SKM-1 treated with dmso at 0.1 percent for 144 hours (cell line): ENCODE results near the gene DDX60.
"Not testable (repeated sequence)": the region's sequence is repeated elsewhere in the genome, so short reads cannot be mapped to it uniquely, and the experiment has no call there.

Experiments
- DNase-seq: peaks from one replicate; lab custom pipeline; 2025; ENCODE audit not compliant: unreplicated experiment; lab: John Stamatoyannopoulos, UW

Gene DDX60

GRCh38 chr4:168304744-168305459 is 13.7 kb downstream of the DDX60 start:
- DNase-seq = no peak

- DNase-seq = not testable (repeated sequence)
Observed at GRCh38 chr4:168303430-168303829, 15.1 kb downstream of the DDX60 start.

DNA sequence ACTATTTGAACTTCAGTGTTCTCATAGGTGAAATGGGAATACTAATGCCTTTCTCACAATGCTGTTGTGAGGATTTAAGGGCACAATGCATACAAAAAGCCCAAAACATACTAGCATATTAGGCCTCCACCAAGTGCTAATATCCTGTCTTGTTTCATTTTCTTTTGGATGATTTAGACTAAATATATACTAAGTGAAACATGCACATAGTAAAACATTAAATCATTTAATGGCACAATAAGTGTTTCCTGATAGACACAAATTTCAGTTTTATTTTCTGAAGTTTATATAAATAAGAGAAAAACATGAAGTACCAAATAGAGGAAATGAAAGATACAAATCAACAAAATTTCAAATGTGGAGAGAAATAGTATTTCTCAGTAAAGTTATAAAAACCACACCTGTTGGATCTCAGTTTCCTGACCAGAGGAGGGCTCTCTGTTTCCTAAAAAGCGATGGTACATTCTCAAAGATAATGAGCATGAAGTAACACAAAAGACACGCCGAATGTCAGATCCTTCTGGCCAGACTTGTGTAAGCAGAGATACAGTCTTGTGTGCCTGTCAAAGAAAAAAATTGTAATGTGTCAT is 25.1 kb downstream of the DDX60 start:
- DNase-seq = no peak

DNA sequence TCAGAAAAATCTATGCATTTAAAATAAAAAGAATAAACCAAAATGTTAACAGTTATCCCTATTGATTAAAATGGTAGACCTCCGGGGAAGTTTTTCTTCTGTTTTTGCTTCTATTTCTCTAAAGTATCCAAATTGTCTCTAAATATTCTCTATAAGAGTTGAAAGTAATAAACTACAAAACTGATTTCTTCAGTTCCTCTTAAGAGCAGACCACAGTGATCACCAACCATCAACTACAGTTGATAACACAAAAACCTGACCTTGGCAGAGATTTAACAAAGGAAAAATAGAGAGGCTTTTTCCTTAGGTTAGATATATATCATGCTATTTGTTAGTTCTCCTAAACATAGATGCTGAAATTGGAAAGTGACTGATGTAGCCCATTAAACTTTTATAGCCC is 27.3 kb downstream of the DDX60 start:
- DNase-seq = no peak

DNA sequence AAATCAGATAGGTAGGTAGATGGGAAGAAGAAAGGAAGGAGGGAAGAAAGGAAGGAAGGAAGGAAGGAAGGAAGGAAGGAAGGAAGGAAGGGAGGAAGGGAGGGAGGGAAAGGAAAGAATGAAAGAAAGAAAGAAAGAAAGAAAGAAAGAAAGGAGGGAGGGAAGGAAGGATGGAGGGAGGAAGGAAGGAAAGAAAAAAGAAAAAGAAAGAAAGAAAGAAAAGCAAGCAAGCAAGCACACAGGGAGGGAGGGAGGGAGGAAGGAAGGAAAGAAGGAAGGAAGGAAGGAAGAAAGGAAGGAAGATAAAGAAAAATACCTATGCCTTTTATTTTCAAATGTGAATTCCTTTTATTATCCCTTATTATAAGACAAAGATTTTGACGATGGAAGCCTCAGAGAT is 32.7 kb downstream of the DDX60 start:
- not testable (repeated sequence) for DNase-seq

DNA sequence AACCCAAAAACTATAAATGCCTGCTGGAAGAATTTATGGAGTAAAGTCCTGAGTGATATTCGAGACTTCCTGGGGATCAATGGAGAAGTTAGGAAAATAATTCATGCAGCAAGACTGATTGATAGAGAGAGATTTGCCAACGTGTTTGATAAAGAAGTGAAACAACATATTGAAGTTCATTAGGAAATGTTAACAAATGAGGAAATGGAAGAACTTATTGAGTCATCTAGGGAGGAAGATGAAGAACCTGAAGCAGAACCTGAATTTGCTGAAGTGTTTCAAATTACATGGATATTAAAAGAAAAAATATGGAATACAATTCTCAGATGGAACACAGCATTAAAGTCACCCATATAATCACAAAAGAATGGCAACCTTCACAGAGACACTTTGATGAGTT is 39.0 kb downstream of the DDX60 start:
- DNase-seq = no peak

DNA sequence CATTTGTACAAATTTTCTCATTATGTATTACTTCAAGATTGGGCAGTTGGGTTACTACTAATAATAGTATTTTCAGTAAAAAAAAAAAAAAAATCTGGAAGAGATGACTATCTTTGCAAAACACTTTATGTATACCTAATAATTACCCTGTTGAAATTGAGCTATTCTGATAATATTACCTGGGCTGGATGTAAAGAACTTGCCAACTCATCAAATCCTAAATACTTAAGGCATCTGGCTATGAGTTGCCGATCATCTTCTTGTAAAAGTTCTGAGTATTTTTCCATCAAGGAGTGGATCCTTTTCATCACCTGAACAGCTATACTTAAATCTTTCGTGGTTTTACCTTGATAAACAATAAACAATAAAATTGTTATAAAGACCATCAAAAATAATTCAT is 42.7 kb downstream of the DDX60 start:
- DNase-seq = no peak

GRCh38 chr4:168274871-168275270 is 43.7 kb downstream of the DDX60 start:
- DNase-seq = no peak

- DNase-seq = no peak
Observed at GRCh38 chr4:168273838-168274237, 44.7 kb downstream of the DDX60 start.

DNA sequence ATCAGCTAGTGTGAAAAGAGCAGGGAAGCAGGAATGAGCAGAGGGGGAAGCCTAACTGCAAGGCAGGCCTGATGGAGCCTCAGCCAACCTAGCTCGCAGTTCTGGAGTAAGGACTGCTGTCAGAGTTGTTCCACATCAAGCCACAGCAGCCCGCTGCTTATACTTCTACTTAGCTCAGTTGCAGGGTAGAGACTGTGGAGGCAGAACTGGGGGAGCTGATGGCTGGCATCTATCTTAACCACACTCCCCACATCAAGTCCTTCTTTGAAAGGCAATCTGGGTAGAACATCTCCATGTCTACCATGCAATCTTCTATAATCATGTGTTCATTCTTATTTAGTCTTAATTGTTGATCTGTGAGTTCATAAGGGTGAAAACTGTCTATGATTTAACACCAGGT is 46.1 kb downstream of the DDX60 start:
- no peak for DNase-seq

GRCh38 chr4:168269896-168270295 is 48.7 kb downstream of the DDX60 start:
- DNase-seq = no peak

DNA sequence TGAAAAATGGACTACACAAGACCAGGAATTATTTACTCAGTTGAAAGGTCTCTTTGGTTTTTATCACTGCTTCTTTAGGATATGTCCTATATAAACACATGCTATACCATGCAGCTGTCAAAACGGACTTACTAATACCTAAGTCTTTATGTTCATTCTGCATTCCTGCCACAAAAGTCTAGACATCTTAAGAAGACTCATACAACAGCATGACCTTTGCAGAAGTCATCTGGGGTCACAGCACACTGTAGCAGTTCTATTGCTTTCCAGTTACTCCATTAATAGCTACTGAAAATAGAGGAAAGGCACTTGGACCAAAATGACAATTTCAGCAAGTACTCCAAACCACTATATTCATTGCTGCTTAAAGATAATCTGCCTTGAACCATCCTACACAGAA is 53.2 kb downstream of the DDX60 start:
- DNase-seq = no peak

GRCh38 chr4:168264903-168265302 is 53.6 kb downstream of the DDX60 start:
- no peak for DNase-seq

- no peak for DNase-seq
Observed at GRCh38 chr4:168263039-168263438, 55.5 kb downstream of the DDX60 start.

GRCh38 chr4:168259096-168259495 is 59.5 kb downstream of the DDX60 start:
- no peak for DNase-seq

DNA sequence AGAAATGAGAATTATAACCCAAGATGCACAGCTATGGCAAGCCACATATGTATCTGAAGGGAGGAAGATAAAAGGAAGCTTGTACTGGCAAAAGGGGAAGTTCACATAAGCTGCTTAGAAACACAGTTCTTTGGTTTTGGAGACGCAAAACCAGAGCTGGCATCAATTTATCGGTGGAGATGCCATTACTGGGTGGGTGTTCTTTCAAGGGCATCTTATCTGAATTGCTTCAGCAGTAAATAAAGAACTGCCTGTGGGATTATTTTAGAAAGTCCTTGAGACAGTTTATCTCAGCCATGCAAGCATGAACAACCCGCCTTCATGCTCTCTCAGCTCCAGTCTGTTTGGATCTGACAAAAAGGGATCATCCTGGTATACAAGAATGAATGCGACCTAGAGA is 60.8 kb downstream of the DDX60 start:
- DNase-seq = peak; percentile 64

DNA sequence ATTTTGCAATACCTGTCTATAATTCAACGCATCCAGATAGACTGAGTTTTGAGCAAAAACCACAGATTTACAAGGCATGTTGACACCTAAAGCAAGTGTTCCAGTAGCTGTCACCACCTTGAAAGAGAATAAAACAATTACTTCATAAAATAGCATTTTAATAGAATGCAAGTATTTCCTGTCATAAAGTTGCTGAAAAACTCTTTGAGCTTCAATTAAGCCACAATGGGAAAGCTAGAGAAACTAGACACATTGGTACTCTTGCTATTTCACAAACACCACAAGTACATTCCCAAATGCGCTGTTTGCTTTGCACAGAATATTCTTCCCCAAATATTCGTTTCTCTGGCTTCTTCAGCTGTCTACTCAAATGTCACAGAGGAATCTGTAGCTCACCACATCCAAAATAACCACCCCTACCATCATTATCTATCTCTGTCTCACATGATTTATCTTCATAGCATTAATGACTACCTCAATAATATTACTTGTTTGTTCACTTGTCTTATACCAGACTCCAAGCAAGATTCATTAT is 70.3 kb downstream of the DDX60 start:
- no peak for DNase-seq

- no peak for DNase-seq
Observed at GRCh38 chr4:168247603-168248002, 70.9 kb downstream of the DDX60 start.

GRCh38 chr4:168241953-168242352 is 76.6 kb downstream of the DDX60 start:
- DNase-seq = no peak

- DNase-seq = peak; percentile 2
Observed at GRCh38 chr4:168240821-168241220, 77.7 kb downstream of the DDX60 start.

GRCh38 chr4:168221301-168221700 is 97.3 kb downstream of the DDX60 start:
- DNase-seq = no peak

DNA sequence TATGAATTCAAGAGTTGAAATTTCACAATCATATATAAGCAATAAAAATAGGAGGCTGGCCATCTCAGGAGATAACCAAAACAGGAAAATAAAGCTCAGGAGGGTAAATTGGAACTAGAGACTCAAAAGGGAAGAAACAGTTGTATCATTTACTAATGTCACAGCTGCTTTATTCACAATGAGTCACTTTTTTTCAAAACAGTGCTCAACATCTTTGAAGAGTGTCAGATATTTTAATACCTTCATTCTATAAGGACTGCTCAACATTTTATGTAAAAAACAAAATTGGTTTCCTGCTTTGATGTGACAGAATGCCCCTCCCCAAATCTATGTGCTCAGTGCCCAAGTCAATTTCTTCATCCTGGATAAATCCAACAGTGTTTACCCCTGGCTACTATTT is 97.7 kb downstream of the DDX60 start:
- DNase-seq = no peak

DNA sequence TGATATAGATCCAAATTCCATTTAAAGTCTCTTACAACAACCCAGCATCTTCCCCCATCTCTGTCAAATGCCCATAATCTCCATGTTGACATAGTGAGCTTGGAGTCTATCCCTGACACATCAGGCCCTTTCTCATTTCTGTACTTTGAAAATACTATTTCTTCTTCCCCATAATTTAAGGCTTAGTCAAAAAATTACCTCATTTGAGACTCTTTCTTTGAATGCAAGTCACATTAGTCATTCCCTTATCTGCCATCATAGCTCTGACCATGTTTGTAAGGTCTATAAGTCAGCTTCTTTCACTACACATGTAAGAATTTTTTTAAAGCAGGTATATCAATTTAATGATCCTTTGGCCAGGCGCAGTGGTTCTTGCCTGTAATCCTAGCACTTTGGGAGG is 99.9 kb downstream of the DDX60 start:
- no peak for DNase-seq
